Measurements from ENCODE around the gene ZNF236. TPM values are rescaled to one million over a fixed set of nuclear protein-coding genes. Genes with fewer than 3 reads are reported as not detected.

The ZNF236 gene
- total and polyA plus RNA-seq, 10 of the 15 experiments (the other 5 are each of a cell fraction or from before 2014, with no cell fraction given): 1.0 to 14.4 (median 5.9) TPM

DNA sequence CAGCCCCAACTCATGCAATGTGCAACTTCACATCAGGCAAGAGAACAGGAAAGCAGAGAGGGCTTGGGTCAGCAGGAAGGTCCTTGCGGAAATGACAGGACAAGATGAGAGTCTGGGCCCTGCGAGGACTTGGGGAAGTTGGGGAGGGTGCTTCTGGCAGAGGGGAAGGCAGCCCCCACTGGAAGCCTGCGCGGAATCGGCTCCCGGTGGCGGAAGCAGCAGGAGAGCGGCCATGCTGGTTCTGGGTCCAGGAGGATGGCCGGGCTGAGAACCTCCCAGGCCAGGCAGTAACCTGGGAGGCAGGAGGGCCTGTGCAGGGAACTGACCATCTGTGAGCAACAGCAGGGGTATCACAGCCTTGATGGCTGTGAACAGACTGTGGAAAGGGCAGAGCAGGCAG is 197.3 kb downstream of the ZNF236 start:
- in situ Hi-C loops (cut with MboI) (no loop called here), intact Hi-C loops (cut with micrococcal nuclease; ENCODE audit: unreplicated experiment) (no loop called here)
- ChIA-PET SMC1A (ENCODE audit: uncharacterized antibody, unreplicated experiment) (no interaction called here), RAD21 (ENCODE audit: unreplicated experiment) (no interaction called here), CTCF (no interaction called here), POLR2A (no interaction called here)
- H3K27me3 ChIP-seq (replicated peaks in 1 of 2; ENCODE audit: control insufficient read depth in 2 of 2, insufficient read depth in 2 of 2, low read length in 1 of 2): no peaks in the 10 kb centered on the region
- no peak overlapping the region for H3K4me2 ChIP-seq (ENCODE audit: control insufficient read depth, insufficient read depth)
- no peak for DNase-seq (ENCODE audit: low read depth, low spot score)
- H3K36me3 ChIP-seq (ENCODE audit: control insufficient read depth in 2 of 2, insufficient read depth in 2 of 2, low read length in 1 of 2): peaks cover 10 to 11% of the 10 kb centered on the region in 2 experiments
- H3K9me3 ChIP-seq (replicated peaks; ENCODE audit: control insufficient read depth, insufficient read depth, low read length): no peaks in the 10 kb centered on the region
- 100% methylated on average over 9 of the region's 9 CpGs for WGBS (ENCODE audit: insufficient coverage, insufficient replicate concordance, low lambda C conversion rate, missing lambda C conversion rate)
- FAIRE-seq: no peak
- no TSS peak for BruUV-seq (replicated peaks)
- no peak overlapping the region for H3K9ac ChIP-seq (ENCODE audit: control insufficient read depth, insufficient read depth, low read length)
- no peaks in the 10 kb centered on the region for H4K20me1 ChIP-seq (ENCODE audit: control insufficient read depth, insufficient read depth)
- TF ChIP-seq SIX5 (IDR thresholded peaks at IDR 0.05; ENCODE audit: low read depth, low read length, severe bottlenecking) (no peak), NRF1 (conservative IDR thresholded peaks at IDR 0.05; ENCODE audit: low read depth, low read length) (no peak), SREBF2 (IDR thresholded peaks at IDR 0.05; ENCODE audit: low read length) (no peak), POLR2AphosphoS5 (IDR thresholded peaks at IDR 0.05; ENCODE audit: low read length) (no peak), RB1 (IDR thresholded peaks at IDR 0.05; ENCODE audit: borderline replicate concordance) (no peak), TCF12 (IDR thresholded peaks at IDR 0.05; ENCODE audit: low read depth, low read length) (no peak), BCL11A (IDR thresholded peaks at IDR 0.05; ENCODE audit: low read depth, low read length) (no peak), KAT2A (conservative IDR thresholded peaks at IDR 0.05; ENCODE audit: control insufficient read depth, low read depth, low read length) (no peak), SMC3 (IDR thresholded peaks at IDR 0.05; ENCODE audit: borderline replicate concordance, low read length) (no peak), BRCA1 (IDR thresholded peaks at IDR 0.05; ENCODE audit: low read depth, low read length) (no peak)
- no peak for ATAC-seq
- no peak overlapping the region for H2AFZ ChIP-seq (ENCODE audit: control insufficient read depth, low read depth, low read length)
- H3K4me1 ChIP-seq (ENCODE audit: control insufficient read depth, insufficient read depth, low read length): no peaks in the 10 kb centered on the region
- no peaks in the 10 kb centered on the region for H3K79me2 ChIP-seq (ENCODE audit: control insufficient read depth, insufficient read depth, low read length)
- H3K4me3 ChIP-seq: no peak overlapping the region
- no peak overlapping the region for H3K27ac ChIP-seq (ENCODE audit: control insufficient read depth, insufficient read depth)

Small RNA genes lying within 50 kb of the gene (small RNA-seq; reads per million reads assigned to genes)
- gene RF00017 (not detected), gene RNU6-346P (not detected)
